VCaP (cell line): Measurements from ENCODE around the gene FAM83F.
A peak's percentile ranks its signal among the peaks of the same experiment; 100 is the strongest.

ENCODE experiments used
- H3K27ac ChIP-seq: fragments of 450-650 bp; 2 replicates; pipeline ENCODE4 v1.5.1; 2017
- CTCF ChIP-seq: fragments of 450-650 bp; conservative IDR thresholded peaks from 2 replicates; pipeline ENCODE4 v1.5.1; 2017; ENCODE audit warnings: mild to moderate bottlenecking, moderate library complexity

FAM83F gene

GRCh38 chr22:40050258-40050657 lies 55.5 kb downstream of the FAM83F start:
- no peak overlapping the region for H3K27ac ChIP-seq
- no peak for TF ChIP-seq CTCF

DNA sequence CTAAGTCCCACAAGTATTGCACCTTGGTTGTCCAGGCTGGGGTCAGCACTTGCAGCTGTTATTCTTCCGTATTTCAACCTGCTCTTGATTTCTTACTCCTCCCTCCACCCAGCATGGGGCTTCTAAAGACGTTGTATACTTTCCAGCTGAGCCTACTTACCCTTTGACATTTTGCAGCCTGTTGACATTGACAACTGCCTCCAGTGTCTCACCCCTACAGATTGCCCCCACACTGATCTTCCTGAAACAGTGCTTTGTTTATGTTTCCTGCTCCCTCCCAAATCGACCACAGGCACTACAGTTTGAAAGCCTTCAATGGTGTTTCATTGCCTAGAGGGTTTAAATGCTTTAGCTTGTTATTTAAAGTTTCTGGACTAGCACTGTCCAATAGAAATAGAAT lies 56.6 kb downstream of the FAM83F start:
- H3K27ac ChIP-seq: no peak overlapping the region
- no peak for TF ChIP-seq CTCF

GRCh38 chr22:40053460-40053859 lies 58.7 kb downstream of the FAM83F start:
- TF ChIP-seq CTCF: no peak
- H3K27ac ChIP-seq: no peak overlapping the region

GRCh38 chr22:40054486-40054885 lies 59.7 kb downstream of the FAM83F start:
- no peak overlapping the region for H3K27ac ChIP-seq

DNA sequence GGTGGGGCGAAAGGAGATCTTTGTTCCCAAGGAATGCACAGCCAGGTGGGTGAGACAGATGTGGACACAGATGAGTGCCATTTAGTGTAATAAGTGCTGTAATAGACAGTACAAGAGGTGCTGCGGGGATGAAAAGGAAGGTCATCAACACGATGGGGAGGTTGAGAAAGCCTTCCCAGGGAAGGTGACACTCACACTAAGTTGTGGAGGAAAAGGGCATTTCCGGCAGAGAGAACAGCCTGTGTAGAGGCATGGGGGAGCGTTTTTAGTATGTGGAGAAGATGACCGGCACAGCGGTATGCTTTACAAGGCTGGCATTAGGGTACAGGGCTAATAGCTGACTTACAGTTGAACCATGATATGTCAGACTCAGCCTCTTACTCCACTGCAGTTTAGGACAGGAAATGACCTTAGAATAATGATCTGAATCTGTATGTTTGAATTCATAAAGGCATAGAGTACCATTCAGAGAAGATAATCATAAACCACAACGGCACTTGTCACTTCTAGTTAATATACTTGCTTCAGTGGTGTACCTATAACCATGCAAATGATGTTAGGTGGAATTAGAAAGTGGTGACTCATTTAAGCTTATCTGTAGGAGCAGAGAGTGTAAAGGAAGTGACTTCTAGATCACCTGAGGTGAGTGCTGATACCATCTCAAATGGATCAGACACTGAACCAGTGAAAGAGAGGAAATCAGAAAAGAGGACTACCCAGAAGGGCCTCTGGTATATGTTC lies 60.6 kb downstream of the FAM83F start:
- H3K27ac ChIP-seq: peak overlapping the region; percentile 10; the same call in 1 of the 2 replicates
- no peak for TF ChIP-seq CTCF

More at GRCh38 chr22:40054486-40054885, 59.7 kb downstream of the FAM83F start:
- TF ChIP-seq CTCF: no peak

- peak overlapping the region; percentile 10; the same call in 1 of the 2 replicates for H3K27ac ChIP-seq
- no peak for TF ChIP-seq CTCF
These were observed 61.4 kb downstream of the FAM83F start for GRCh38 chr22:40056154-40056553.

DNA sequence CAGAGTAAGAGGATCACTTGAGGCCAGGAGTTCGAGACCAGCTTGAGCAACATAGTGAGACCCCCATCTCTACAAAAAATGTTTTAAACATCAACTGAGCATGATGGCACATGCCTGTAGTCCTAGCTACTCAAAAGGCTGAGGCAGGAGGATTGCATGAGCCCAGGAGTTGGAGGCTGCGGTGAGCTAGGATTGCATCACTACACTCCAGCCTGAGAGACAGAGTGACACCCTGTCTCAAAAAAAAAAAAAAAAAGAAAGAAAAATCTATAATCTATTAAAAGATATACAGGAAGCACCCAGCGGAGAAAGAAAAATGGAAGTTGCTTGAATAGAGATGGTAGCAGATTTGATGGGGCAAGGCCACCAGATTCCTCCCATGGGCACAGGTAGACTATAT lies 61.8 kb downstream of the FAM83F start:
- peak overlapping the region; percentile 78; the same call in 1 of the 2 replicates for H3K27ac ChIP-seq
- no peak for TF ChIP-seq CTCF
